GM12865 (cell line): Measurements from ENCODE around the gene SEPTIN7.

Experiments used
- DNase-seq: peaks from one replicate; pipeline ENCODE4 v3.0.0; 2010; ENCODE audit warnings: low read depth
- H3K4me3 ChIP-seq: 2 replicates; pipeline ENCODE4 v1.5.1; 2011; ENCODE audit warnings: mild to moderate bottlenecking, low read depth, low read length, control low read depth
- CTCF ChIP-seq: IDR thresholded peaks from 2 replicates; pipeline ENCODE4 v1.5.1; 2011; ENCODE audit warnings: low read length, control low read depth, low read depth, inconsistent platforms; ENCODE audit not compliant: insufficient read depth; ENCODE audit errors: missing control alignments

SEPTIN7 gene

GRCh38 chr7:35776686-35777085, 24.2 kb upstream of the SEPTIN7 start:
- no peak for TF ChIP-seq CTCF
- H3K4me3 ChIP-seq: no peak overlapping the region
- no peak for DNase-seq

- DNase-seq: no peak
- TF ChIP-seq CTCF: no peak
- no peak overlapping the region for H3K4me3 ChIP-seq
Measured at GRCh38 chr7:35777121-35777520, 23.7 kb upstream of the SEPTIN7 start.

GRCh38 chr7:35780070-35780469, 20.8 kb upstream of the SEPTIN7 start:
- H3K4me3 ChIP-seq: no peak overlapping the region
- no peak for TF ChIP-seq CTCF
- no peak for DNase-seq

GRCh38 chr7:35781200-35781701, 19.6 kb upstream of the SEPTIN7 start:
- no peak for DNase-seq
- no peak overlapping the region for H3K4me3 ChIP-seq
- TF ChIP-seq CTCF: no peak

GRCh38 chr7:35781767-35782515, 18.9 kb upstream of the SEPTIN7 start:
- no peak overlapping the region for H3K4me3 ChIP-seq
- no peak for DNase-seq
- TF ChIP-seq CTCF: no peak

- no peak overlapping the region for H3K4me3 ChIP-seq
- TF ChIP-seq CTCF: no peak
- DNase-seq: no peak
Measured at GRCh38 chr7:35784332-35784731, 16.5 kb upstream of the SEPTIN7 start.

- TF ChIP-seq CTCF: no peak
- no peak overlapping the region for H3K4me3 ChIP-seq
- no peak for DNase-seq
Measured at GRCh38 chr7:35785250-35785649, 15.6 kb upstream of the SEPTIN7 start.
